ENCODE results near the gene PDK2. TPM values are rescaled to one million over a fixed set of nuclear protein-coding genes. Genes with fewer than 3 reads are reported as not detected.

Gene PDK2
- total RNA-seq (2014; rRNA removed; shearing (Covaris generic)) (25.9 and 30.2 TPM in 2 replicates), polyA plus RNA-seq (2016; fragmentation: Nextera tagmentation; extraction: Ambion mirVana) (48.1 and 56.0 TPM in 2 replicates)

DNA sequence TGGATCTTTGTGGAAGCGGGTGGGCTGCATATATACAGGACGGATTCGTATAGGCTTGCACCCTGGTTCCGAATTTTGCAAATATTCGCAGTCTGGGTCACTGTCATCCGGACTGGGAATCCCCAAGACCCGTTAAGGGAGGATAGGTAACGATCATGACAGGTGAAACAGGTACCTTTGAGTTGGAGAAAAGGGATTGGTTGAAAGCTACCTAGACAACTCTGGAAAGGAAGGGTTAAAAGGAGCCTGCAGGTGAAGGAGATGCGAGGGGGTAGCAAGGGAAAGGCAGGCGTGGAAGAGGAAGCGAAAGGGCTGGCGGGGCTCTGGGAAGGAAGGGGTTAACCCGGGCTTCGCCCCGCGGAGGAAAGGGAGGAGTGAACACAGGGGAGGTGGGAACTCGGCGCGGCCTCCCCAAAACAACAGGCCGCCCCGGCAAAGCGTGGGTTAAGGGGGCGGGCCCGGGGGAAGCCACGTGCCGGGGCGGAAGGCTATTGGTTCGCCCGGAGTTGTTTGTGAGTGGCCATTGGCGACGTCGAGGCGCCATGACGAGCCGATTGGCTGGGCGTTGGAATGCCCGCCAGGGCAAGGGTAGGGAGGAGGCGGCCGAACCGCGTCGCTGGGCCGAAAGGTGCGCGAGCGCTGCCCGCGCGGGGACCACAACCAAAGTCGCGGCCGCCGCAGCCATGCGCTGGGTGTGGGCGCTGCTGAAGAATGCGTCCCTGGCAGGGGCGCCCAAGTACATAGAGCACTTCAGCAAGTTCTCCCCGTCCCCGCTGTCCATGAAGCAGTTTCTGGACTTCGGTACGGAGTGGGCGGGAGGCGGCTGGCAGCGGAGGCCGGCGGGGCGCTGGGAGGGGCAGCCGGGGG is at the start of gene PDK2:
TSS of gene PDK2 (plus strand) at position 599 of the 867 bp plus-strand sequence. CDS start at position 684, 85 bp downstream.
- in situ Hi-C loops (cut with MboI) = loop anchor here (10.0 kb wide), 1 partner anchor 200 kb away; no protein-coding TSS in a partner anchor
- no peaks in the 10 kb centered on the region for H3K9me2 ChIP-seq (ENCODE audit: insufficient read depth)
- peaks cover 4% of the 10 kb centered on the region; the same call in 1 of the 2 replicates for H3K4me1 ChIP-seq (ENCODE audit: insufficient read depth)
- no peaks in the 10 kb centered on the region for H3K27me3 ChIP-seq (replicated peaks; ENCODE audit: insufficient read depth)
- WGBS, 2 experiments (ENCODE audit: low coverage in 1 of 2, low lambda C conversion rate in 2 of 2, missing lambda C conversion rate in 2 of 2) = 1% methylated on average over 47 to 61 of the region's 68 CpGs
- H3K9me3 ChIP-seq (ENCODE audit: low read depth) = no peaks in the 10 kb centered on the region
- H3F3A ChIP-seq (ENCODE audit: insufficient read depth) = peaks cover 57% of the 10 kb centered on the region
- DNase-seq = peak; percentile 98
- peak within 1 kb of the TSS; percentile 87 for H3K9ac ChIP-seq
- no peak for TF ChIP-seq EZH2 (IDR thresholded peaks at IDR 0.05; ENCODE audit: insufficient read depth, poor library complexity, severe bottlenecking)
- TF ChIP-seq EZH2phosphoT487 (IDR thresholded peaks at IDR 0.05; ENCODE audit: insufficient read depth, low read depth) = no peak
- peak within 1 kb of the TSS; percentile 93 for H3K4me2 ChIP-seq (ENCODE audit: unreplicated experiment)
- H3K27ac ChIP-seq = peak within 1 kb of the TSS; percentile 36
- H3K36me3 ChIP-seq (ENCODE audit: low read depth) = 0 out of 2 replicates have a peak, but pooled peaks cover 13% of the 10 kb centered on the region
- peak within 1 kb of the TSS; percentile 86 for H3K4me3 ChIP-seq
- peaks cover 7% of the 10 kb centered on the region; the same call in 1 of the 2 replicates for H3K79me2 ChIP-seq (ENCODE audit: insufficient read depth)
- no peaks in the 10 kb centered on the region for H4K20me1 ChIP-seq (ENCODE audit: insufficient read depth)
- H2AFZ ChIP-seq = peak within 1 kb of the TSS; percentile 86

DNA sequence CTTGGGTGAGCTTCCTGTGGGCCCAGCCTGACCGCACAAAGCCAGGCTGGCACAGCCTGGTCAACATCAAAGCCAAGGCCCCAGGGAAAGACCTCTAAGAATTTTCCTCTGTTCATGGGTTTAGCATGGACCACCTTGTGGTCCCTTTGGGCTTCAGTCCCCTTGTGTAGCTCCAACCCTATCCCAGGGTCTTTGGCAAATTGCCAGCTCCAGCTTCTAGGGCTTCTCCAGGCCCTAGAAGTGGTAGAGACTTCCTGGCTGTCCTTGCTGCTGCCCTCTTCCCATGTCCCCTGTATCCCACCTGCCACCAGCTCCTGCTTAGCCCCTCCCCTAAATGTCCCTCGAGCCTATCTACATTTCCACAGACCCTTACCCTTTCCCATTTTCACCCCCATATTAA is 49.0 kb upstream of the PDK2 start:
- H3F3A ChIP-seq (ENCODE audit: insufficient read depth) = peaks cover 20% of the 10 kb centered on the region
- H3K4me3 ChIP-seq = no peak overlapping the region
- H3K9me2 ChIP-seq (ENCODE audit: insufficient read depth) = no peaks in the 10 kb centered on the region
- H3K36me3 ChIP-seq (ENCODE audit: low read depth) = no peaks in the 10 kb centered on the region
- H3K79me2 ChIP-seq (ENCODE audit: insufficient read depth) = no peaks in the 10 kb centered on the region
- H3K4me1 ChIP-seq (ENCODE audit: insufficient read depth) = peaks cover 51% of the 10 kb centered on the region
- no peaks in the 10 kb centered on the region for H3K9me3 ChIP-seq (ENCODE audit: low read depth)
- H4K20me1 ChIP-seq (ENCODE audit: insufficient read depth) = no peaks in the 10 kb centered on the region
- H3K4me2 ChIP-seq (ENCODE audit: unreplicated experiment) = no peak overlapping the region
- DNase-seq = no peak
- H2AFZ ChIP-seq = no peak overlapping the region
- H3K9ac ChIP-seq = no peak overlapping the region
- TF ChIP-seq EZH2phosphoT487 (IDR thresholded peaks at IDR 0.05; ENCODE audit: insufficient read depth, low read depth) (no peak), EZH2 (IDR thresholded peaks at IDR 0.05; ENCODE audit: insufficient read depth, poor library complexity, severe bottlenecking) (no peak)
- no peak overlapping the region for H3K27ac ChIP-seq
- in situ Hi-C loops (cut with MboI) = no loop called here
- H3K27me3 ChIP-seq (replicated peaks; ENCODE audit: insufficient read depth) = no peaks in the 10 kb centered on the region
- WGBS, 2 experiments (ENCODE audit: low coverage in 1 of 2, low lambda C conversion rate in 2 of 2, missing lambda C conversion rate in 2 of 2) = 73 to 86% methylated on average over 2 of the region's 2 CpGs

DNA sequence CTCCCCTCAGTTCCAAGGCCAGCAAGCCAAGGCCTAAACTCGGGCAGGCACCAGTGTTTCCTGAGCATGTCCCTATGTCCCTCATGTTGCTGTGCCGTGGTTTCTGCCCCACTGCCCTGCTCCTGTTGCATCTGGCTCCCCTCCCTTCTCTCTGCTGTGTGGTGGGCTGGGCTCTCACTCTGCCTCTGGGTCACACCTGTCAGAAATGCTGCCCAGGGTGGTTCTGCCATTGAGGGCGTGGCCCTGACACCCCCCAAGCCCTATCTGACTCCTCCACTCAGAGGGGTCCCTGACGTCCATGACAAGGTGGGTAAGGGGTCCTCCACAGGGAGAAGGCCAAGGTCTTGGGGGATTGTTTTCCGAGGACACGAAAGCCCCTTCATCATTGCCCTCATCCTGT is 48.5 kb upstream of the PDK2 start:
- H4K20me1 ChIP-seq (ENCODE audit: insufficient read depth) = no peaks in the 10 kb centered on the region
- in situ Hi-C loops (cut with MboI) = no loop called here
- no peak overlapping the region for H3K4me3 ChIP-seq
- 82 to 85% methylated on average over 6 of the region's 6 CpGs for WGBS, 2 experiments (ENCODE audit: low coverage in 1 of 2, low lambda C conversion rate in 2 of 2, missing lambda C conversion rate in 2 of 2)
- H3K9ac ChIP-seq = no peak overlapping the region
- H3K36me3 ChIP-seq (ENCODE audit: low read depth) = no peaks in the 10 kb centered on the region
- no peaks in the 10 kb centered on the region for H3K27me3 ChIP-seq (replicated peaks; ENCODE audit: insufficient read depth)
- H3K27ac ChIP-seq = no peak overlapping the region
- peaks cover 56% of the 10 kb centered on the region for H3K4me1 ChIP-seq (ENCODE audit: insufficient read depth)
- no peak for DNase-seq
- no peaks in the 10 kb centered on the region for H3K79me2 ChIP-seq (ENCODE audit: insufficient read depth)
- peaks cover 24% of the 10 kb centered on the region for H3F3A ChIP-seq (ENCODE audit: insufficient read depth)
- TF ChIP-seq EZH2phosphoT487 (IDR thresholded peaks at IDR 0.05; ENCODE audit: insufficient read depth, low read depth) = no peak
- TF ChIP-seq EZH2 (IDR thresholded peaks at IDR 0.05; ENCODE audit: insufficient read depth, poor library complexity, severe bottlenecking) = no peak
- no peak overlapping the region for H2AFZ ChIP-seq
- H3K4me2 ChIP-seq (ENCODE audit: unreplicated experiment) = peak overlapping the region; percentile 53
- no peaks in the 10 kb centered on the region for H3K9me3 ChIP-seq (ENCODE audit: low read depth)
- H3K9me2 ChIP-seq (ENCODE audit: insufficient read depth) = no peaks in the 10 kb centered on the region

DNA sequence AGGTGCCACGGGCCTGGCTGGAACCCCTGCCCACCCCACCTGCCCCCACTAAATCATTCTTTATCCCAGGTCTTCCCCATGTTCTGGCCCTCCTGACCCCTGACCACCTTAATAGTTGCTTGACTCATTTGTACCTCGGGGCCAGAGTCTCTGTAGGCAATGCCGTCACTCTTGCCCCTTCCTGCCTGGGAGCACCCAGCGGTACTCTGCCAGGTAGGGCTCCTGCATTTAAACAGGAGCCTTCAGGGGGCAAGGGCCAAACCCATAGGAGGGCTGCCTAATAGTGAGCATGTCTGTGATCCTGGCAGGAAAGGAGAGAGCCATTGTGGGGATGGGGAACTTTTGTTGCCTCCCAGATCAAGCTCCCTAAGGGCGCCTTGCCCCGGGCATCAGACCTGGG is 48.1 kb upstream of the PDK2 start:
- TF ChIP-seq EZH2 (IDR thresholded peaks at IDR 0.05; ENCODE audit: insufficient read depth, poor library complexity, severe bottlenecking) = no peak
- no peak for TF ChIP-seq EZH2phosphoT487 (IDR thresholded peaks at IDR 0.05; ENCODE audit: insufficient read depth, low read depth)
- H3K4me3 ChIP-seq = no peak overlapping the region
- H4K20me1 ChIP-seq (ENCODE audit: insufficient read depth) = no peaks in the 10 kb centered on the region
- peak overlapping the region; percentile 48 for H3K9ac ChIP-seq
- H3K4me2 ChIP-seq (ENCODE audit: unreplicated experiment) = peak overlapping the region; percentile 53
- H3K27me3 ChIP-seq (replicated peaks; ENCODE audit: insufficient read depth) = no peaks in the 10 kb centered on the region
- H3K27ac ChIP-seq = peak overlapping the region; percentile 54
- in situ Hi-C loops (cut with MboI) = no loop called here
- no peaks in the 10 kb centered on the region for H3K9me3 ChIP-seq (ENCODE audit: low read depth)
- peak overlapping the region; percentile 46 for H2AFZ ChIP-seq
- DNase-seq = no peak
- WGBS, 2 experiments (ENCODE audit: low coverage in 1 of 2, low lambda C conversion rate in 2 of 2, missing lambda C conversion rate in 2 of 2) = 95 to 96% methylated on average over 6 of the region's 6 CpGs
- peaks cover 29% of the 10 kb centered on the region for H3F3A ChIP-seq (ENCODE audit: insufficient read depth)
- H3K9me2 ChIP-seq (ENCODE audit: insufficient read depth) = no peaks in the 10 kb centered on the region
- H3K4me1 ChIP-seq (ENCODE audit: insufficient read depth) = peaks cover 60% of the 10 kb centered on the region
- H3K79me2 ChIP-seq (ENCODE audit: insufficient read depth) = no peaks in the 10 kb centered on the region
- H3K36me3 ChIP-seq (ENCODE audit: low read depth) = no peaks in the 10 kb centered on the region

Measured in GM23248 (cell line).